Fibroblast of skin of abdomen (primary cell): ENCODE results near the gene TMEM161B.
"Not testable (repeated sequence)": the region's sequence is repeated elsewhere in the genome, so short reads cannot be mapped to it uniquely, and the experiment has no call there.

Experiments used
- DNase-seq: peaks from one replicate; pipeline ENCODE4 v3.0.0-alpha.2; 2013

The TMEM161B gene

DNA sequence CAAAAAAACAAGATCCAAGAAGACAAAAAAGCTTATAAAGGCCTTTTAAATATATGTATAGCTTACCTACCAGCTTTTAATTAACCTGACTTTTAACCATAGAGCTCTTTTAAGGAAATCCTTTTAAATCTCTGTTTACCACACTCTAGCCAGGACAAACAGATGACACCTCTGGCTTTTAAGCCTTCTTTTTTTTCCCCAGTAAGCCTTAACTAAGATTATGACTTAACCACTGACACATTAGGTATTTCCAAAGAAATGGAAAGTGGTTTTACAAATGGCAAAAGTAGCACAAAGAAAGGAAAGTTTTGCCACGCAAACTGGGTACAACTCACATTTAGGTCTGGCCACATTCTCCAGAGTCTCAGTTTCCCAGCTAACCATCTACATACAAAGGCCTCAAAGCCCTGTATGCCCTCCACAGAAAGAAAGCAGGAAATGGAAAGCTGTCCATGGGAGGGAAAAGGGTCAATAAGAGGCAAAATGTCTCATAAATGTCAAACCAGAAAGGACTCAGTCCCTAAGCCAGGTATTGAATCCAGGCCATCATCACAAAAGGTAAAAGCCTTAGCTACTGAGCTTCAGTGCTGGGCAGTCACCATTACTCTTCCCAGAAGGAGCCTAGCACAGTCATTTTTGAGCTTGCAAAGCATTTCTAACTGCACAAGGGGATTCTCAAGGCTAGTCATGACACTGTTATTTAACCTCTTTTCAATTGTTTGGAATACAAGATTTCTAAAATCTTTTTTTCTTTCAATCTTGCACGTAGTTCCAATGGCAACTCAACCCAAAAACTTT is 19.7 kb downstream of the TMEM161B start:
- DNase-seq: no peak

DNA sequence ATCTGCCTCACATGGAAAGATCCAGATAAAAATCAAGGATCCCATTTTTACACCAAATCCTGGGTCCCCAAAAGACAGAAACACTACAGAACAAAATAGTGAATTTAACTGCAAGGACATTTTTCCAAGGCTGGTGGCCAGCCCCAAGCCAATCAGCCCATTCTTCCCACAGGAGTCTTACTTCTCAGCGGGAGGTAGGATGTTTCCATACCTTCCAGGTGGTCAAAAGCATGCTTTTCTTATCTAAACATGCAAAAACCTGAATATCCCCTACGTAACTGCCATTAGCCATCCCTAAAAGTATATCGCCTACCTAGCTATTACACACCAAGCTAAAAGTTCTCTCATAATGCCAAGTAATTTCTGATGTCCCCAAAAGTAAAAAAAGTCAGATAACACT is 20.6 kb downstream of the TMEM161B start:
- no peak for DNase-seq

GRCh38 chr5:88245893-88246244 is 22.8 kb downstream of the TMEM161B start:
- no peak for DNase-seq

GRCh38 chr5:88245241-88245892 is 23.3 kb downstream of the TMEM161B start:
- no peak for DNase-seq

DNA sequence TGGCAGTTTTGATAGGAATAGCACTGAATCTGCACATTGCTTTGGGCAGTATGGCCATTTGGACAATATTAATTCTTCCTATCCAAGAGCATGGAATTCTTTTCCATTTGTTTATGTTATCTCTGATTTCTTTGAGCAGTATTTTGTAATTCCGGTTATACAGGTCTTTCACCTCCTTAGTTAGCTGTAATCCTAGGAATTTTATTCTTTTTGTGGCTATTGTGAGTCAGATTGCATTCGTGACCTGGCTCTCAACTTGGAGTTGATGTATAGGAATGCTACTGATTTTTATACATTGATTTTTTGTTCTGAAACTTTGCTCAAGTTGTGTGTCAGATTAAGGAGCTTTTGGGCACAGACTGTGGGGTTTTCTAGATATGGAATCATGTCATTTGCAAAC is 24.0 kb downstream of the TMEM161B start:
- DNase-seq: peak; percentile 15

- not testable (repeated sequence) for DNase-seq
Observed at GRCh38 chr5:88243493-88243892, 25.2 kb downstream of the TMEM161B start.

GRCh38 chr5:88238732-88239131 is 29.9 kb downstream of the TMEM161B start:
- no peak for DNase-seq

GRCh38 chr5:88236866-88237642 is 31.6 kb downstream of the TMEM161B start:
- DNase-seq: peak; percentile 46

DNA sequence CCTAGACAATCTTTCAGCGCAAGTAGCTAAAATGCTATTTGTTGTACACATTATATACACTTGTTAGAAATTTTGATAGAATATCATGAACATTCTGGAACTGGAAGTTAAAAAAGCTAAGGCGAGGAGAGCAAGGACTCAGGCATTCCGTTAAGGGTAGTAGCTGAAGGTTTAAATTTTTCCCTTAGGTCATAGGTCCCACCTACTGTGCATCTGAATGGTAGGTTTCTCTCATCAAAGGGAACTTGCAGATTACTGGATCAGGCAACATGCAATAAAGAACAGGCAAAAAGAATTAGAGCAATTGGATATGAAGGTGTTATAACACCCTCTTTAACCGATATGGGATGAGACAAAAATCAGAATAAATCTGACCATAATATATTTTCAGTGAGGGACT is 32.8 kb downstream of the TMEM161B start:
- no peak for DNase-seq

DNA sequence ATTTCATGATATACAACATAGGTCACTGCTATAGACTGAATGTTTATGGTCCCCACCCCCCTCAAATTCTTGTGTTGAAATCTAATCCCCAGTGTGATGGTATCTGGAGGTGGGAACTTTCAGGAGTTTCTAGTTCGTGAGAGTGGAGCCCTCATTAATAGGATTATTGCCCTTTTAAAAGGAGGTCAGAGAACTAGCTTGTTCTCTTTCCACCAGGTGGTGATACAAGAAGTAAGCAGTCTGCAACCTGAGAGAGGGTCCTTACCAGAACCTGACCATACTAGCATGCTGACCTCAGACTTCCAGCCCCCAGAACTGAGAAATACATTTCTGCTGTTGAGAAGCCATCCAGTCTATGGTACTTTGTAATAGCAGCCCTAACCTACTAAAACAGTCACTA is 33.3 kb downstream of the TMEM161B start:
- DNase-seq: no peak

DNA sequence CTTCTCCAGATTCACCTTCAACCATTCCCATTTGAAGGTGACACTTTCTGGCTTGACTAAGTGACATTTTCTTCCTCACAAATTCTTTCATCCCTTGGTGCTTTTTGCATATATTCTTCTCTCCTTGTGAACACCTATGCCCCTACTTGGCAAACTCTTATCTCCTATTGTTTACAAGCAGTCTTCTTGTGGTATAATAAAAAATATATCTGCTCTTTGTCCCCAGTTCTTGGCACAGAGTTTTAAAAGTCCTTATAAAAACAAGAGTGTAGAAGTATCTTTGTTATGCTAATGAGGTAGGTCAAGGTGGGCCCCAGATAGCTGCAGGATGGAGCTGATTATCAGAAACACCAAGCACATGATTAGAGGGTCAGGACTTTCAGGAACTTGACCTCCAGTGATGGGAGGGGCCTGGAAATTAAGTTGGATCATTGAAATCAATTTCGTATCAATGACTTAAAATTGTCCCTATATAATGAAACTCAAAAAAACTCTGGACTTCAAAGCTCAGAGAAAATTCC is 38.0 kb downstream of the TMEM161B start:
- no peak for DNase-seq

DNA sequence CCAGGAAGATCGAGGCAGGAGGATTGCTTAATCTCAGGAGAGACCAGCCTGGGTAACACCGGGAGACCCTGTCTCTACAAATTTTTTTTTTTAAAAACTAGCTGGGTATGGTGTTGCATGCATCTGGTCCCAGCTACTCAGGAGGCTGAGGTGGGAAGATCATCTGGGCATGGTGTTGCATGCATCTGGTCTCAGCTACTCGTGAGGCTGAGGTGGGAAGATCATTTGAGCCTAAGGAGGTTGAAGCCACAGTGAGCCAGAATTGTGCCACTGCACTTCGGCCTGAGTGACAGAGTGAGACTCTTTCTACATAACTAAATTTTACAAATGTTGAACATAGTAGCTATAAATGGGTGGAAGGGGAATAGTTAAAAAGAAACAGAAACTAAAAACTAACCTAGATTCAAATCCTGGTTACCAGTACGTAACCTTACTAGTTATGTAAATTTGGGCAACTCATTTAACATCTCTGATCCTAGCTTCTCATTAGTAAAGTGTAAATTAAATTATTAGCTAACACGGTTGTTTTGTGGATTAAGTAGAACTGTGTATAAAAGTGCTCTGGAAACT is 41.7 kb downstream of the TMEM161B start:
- no peak for DNase-seq

GRCh38 chr5:88214655-88215054 is 54.0 kb downstream of the TMEM161B start:
- no peak for DNase-seq

DNA sequence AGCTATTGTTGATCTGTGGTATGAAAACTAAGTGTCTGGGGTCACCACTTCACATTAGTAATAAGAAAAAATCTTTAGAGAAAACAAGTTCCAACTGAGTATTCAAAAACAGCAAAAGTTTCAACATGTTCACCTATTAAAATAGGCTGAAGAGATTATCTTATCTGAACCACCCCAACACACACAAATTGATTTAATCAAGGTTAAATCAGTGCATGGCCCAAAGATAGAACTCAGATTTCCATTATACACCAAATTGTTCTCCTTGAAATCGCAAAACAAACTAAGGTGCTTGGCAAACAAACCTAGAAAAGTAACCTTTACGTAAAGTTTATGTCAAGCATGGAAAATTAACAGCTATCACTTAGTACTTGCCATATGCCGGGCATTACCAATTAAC is 61.1 kb downstream of the TMEM161B start:
- DNase-seq: no peak

- DNase-seq: peak; percentile 1
Observed at GRCh38 chr5:88203981-88204750, 64.5 kb downstream of the TMEM161B start.

DNA sequence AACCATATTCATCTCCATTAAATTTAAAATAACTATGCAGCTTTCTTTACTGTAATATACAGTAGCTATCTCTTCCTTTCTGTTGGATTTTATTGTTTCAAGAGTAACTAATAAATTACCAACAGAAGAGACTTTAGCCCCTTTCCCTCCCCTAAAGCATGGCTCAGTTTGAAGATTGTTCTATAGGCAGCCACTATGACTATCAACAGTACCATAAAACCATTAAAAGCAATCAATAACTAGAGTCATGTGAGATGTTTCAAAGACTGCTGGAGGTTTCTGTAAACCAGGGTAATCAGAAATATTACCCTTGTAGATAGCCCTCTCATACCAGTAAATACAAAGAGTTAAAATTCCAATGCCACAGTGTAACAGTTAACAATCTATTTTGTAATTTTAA is 73.0 kb downstream of the TMEM161B start:
- no peak for DNase-seq

GRCh38 chr5:88193896-88194295 is 74.7 kb downstream of the TMEM161B start:
- no peak for DNase-seq

GRCh38 chr5:88190106-88190834 is 78.4 kb downstream of the TMEM161B start:
- DNase-seq: no peak

DNA sequence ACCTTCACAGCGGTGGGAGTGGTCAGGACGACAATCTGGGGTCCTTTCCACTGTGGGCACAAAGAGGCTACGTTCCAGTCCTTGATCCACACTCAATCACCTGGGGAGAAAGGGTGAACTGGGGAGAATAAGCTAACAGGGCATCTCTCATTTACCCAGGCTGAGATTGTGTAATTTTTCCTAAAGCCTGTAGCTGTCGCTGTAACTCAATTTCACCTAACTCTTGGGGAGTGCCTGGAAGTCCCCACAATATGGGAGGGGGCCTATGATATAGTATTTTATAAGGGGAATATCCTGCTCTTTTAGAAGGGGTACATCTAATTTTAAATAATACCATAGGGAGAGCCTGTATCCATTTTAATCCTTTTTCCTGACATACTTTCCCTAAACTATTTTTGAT is 79.2 kb downstream of the TMEM161B start:
- DNase-seq: not testable (repeated sequence)

DNA sequence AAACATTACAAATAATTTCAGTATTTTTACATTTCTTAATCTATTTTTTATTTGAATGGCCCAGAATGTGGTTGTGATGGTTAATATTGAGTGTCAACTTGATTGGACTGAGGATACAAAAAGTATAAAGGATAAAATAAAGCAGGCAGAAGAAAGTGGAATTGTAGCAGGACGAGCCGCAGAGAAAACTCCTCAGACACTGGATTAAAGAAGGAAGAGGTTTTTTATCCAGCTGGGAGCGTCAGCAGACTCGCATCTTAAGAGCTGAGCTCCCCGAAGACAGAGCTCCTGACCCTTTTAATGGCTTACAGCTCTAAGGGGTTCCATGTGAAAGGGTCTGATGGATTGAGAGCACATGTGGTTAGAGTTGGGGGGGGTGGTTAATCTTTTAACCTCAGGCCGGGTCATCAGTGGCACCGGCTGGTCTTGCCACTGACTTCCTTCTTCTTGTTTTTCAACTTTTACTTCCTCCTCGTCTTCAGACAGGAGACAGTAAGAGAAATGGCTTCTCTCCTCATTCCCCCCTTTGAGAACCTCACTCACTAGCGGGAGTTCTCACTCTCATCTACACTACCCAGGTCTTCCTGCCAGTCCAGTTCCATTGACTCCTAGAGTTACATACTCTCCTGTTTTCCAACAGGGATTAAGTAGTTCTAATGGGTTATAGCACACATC is 80.0 kb downstream of the TMEM161B start:
- DNase-seq: no peak

- peak; percentile 2 for DNase-seq
Observed at GRCh38 chr5:88183255-88183654, 85.4 kb downstream of the TMEM161B start.
